ENCODE measurements around the gene MON1A.

MON1A gene

GRCh38 chr3:49955636-49956035 is 26.0 kb upstream of the MON1A start:
- Histone ChIP-seq H3F3A (ENCODE audit: insufficient read depth, low read length) (no peaks in the 10 kb centered on the region), H2AFZ (ENCODE audit: low read length) (no peak overlapping the region), H3K9me2 (replicated peaks; ENCODE audit: insufficient read depth, low read length) (no peaks in the 10 kb centered on the region), H3K27ac (ENCODE audit: low read length) (no peak overlapping the region), H4K20me1 (ENCODE audit: insufficient read depth, low read length) (peaks cover 5% of the 10 kb centered on the region; the same call in 1 of the 2 replicates), H3K4me3 (ENCODE audit: low read length) (no peak overlapping the region), H3K9me3 (replicated peaks; ENCODE audit: insufficient read depth, low read length) (no peaks in the 10 kb centered on the region), H3K27me3 (replicated peaks; ENCODE audit: insufficient read depth, low read length) (no peaks in the 10 kb centered on the region), H3K4me1 (ENCODE audit: low read length) (0 out of 2 replicates have a peak, but pooled peaks cover 4% of the 10 kb centered on the region), H3K79me2 (ENCODE audit: low read length) (peaks cover 94% of the 10 kb centered on the region), H3K9ac (ENCODE audit: low read length) (no peak overlapping the region), H3K4me2 (ENCODE audit: low read depth, low read length) (no peak overlapping the region), H3K36me3 (replicated peaks; ENCODE audit: insufficient read depth, low read length) (no peaks in the 10 kb centered on the region)
- TF ChIP-seq EZH2phosphoT487 (IDR thresholded peaks at IDR 0.05; ENCODE audit: low read length) (no peak), CTCF (IDR thresholded peaks at IDR 0.05; ENCODE audit: low read length) (no peak), EZH2 (optimal IDR thresholded peaks at IDR 0.05; ENCODE audit: low read depth, low read length) (no peak)
- DNase-seq = no peak

DNA sequence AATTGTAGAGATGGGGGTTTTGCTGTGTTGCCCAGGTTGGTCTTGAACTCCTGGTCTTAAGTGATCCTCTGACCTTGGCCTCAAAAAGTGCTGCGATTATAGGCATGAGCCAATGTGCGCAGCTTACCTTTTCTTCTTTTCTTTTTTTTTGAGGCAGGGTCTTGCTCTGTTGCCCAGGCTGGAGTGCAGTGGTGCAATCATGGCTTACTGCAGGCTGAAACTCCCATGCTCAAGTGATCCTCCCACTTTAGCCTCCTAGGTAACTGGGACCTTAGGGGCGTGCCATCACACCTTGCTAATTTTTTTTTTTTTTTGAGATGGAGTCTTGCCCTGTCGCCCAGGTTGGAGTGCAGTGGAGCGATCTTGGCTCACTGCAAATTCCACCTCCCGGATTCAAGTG is 23.3 kb upstream of the MON1A start:
- TF ChIP-seq EZH2phosphoT487 (IDR thresholded peaks at IDR 0.05; ENCODE audit: low read length) (no peak), CTCF (IDR thresholded peaks at IDR 0.05; ENCODE audit: low read length) (no peak), EZH2 (optimal IDR thresholded peaks at IDR 0.05; ENCODE audit: low read depth, low read length) (no peak)
- Histone ChIP-seq H3K9ac (ENCODE audit: low read length) (no peak overlapping the region), H3K4me2 (ENCODE audit: low read depth, low read length) (no peak overlapping the region), H3K79me2 (ENCODE audit: low read length) (peaks cover 96% of the 10 kb centered on the region), H3F3A (ENCODE audit: insufficient read depth, low read length) (no peaks in the 10 kb centered on the region), H2AFZ (ENCODE audit: low read length) (no peak overlapping the region), H3K9me3 (replicated peaks; ENCODE audit: insufficient read depth, low read length) (no peaks in the 10 kb centered on the region), H3K36me3 (replicated peaks; ENCODE audit: insufficient read depth, low read length) (no peaks in the 10 kb centered on the region), H3K27ac (ENCODE audit: low read length) (no peak overlapping the region), H3K4me1 (ENCODE audit: low read length) (peaks cover 6% of the 10 kb centered on the region), H3K27me3 (replicated peaks; ENCODE audit: insufficient read depth, low read length) (no peaks in the 10 kb centered on the region), H3K9me2 (replicated peaks; ENCODE audit: insufficient read depth, low read length) (no peaks in the 10 kb centered on the region), H4K20me1 (ENCODE audit: insufficient read depth, low read length) (0 out of 2 replicates have a peak, but pooled peaks cover 8% of the 10 kb centered on the region), H3K4me3 (ENCODE audit: low read length) (no peak overlapping the region)
- no peak for DNase-seq

DNA sequence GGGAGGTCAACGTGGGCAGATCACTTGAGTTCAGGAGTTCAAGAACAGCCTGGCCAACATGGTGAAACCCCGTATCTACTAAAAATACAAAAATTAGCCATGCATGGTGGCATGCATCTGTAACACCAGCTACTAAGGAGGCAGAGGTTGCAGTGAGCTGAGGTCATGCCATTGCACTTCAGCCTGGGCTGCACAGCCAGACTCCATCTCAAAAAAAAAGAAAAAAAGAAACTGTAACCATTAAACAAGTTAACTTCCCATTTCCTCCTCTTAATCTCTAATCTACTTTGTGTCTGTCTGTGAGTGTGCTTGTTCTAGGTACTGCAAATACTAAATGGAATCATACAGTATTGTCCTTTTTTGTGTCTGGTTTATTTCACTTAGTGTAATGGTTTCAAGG is 13.0 kb upstream of the MON1A start:
- peaks cover 12% of the 10 kb centered on the region; the same call in 1 of the 2 replicates for H4K20me1 ChIP-seq (ENCODE audit: insufficient read depth, low read length)
- H3K27ac ChIP-seq (ENCODE audit: low read length) = no peak overlapping the region
- H3F3A ChIP-seq (ENCODE audit: insufficient read depth, low read length) = peaks cover 31% of the 10 kb centered on the region
- H2AFZ ChIP-seq (ENCODE audit: low read length) = no peak overlapping the region
- H3K27me3 ChIP-seq (replicated peaks; ENCODE audit: insufficient read depth, low read length) = no peaks in the 10 kb centered on the region
- DNase-seq = no peak
- H3K79me2 ChIP-seq (ENCODE audit: low read length) = peaks cover 68% of the 10 kb centered on the region
- no peak overlapping the region for H3K4me2 ChIP-seq (ENCODE audit: low read depth, low read length)
- no peak overlapping the region for H3K9ac ChIP-seq (ENCODE audit: low read length)
- H3K9me3 ChIP-seq (replicated peaks; ENCODE audit: insufficient read depth, low read length) = no peaks in the 10 kb centered on the region
- H3K36me3 ChIP-seq (replicated peaks; ENCODE audit: insufficient read depth, low read length) = no peaks in the 10 kb centered on the region; the same call in 1 of the 2 replicates
- no peak overlapping the region for H3K4me3 ChIP-seq (ENCODE audit: low read length)
- peaks cover 13% of the 10 kb centered on the region for H3K4me1 ChIP-seq (ENCODE audit: low read length)
- no peaks in the 10 kb centered on the region for H3K9me2 ChIP-seq (replicated peaks; ENCODE audit: insufficient read depth, low read length)
- no peak for TF ChIP-seq EZH2phosphoT487 (IDR thresholded peaks at IDR 0.05; ENCODE audit: low read length)
- TF ChIP-seq CTCF (IDR thresholded peaks at IDR 0.05; ENCODE audit: low read length) = no peak
- no peak for TF ChIP-seq EZH2 (optimal IDR thresholded peaks at IDR 0.05; ENCODE audit: low read depth, low read length)
